Lower lobe of right lung (tissue), 2 donors: ENCODE results near the gene TAF7L. TPM values are rescaled to one million over a fixed set of nuclear protein-coding genes. Genes with fewer than 3 reads are reported as not detected.

Experiments used
- ATAC-seq, 2 donors: fragments of 200-7000 bp; cut with Tn5 transposase; one replicate each; pipeline ENCODE4 v1.9.1; 2020 to 2022; ENCODE audit warnings: mild to moderate bottlenecking in 2 of 2, moderate library complexity in 2 of 2
- DNase-seq: peaks from one replicate; pipeline ENCODE4 v3.0.0-alpha.2; 2020
- H3K27ac ChIP-seq: fragments of 200-600 bp; one replicate; pipeline ENCODE4 v1.8.0; 2022
- H3K27me3 ChIP-seq: fragments of 200-600 bp; one replicate; pipeline ENCODE4 v1.8.0; 2022; ENCODE audit warnings: low read depth
- H3K36me3 ChIP-seq: fragments of 200-600 bp; one replicate; pipeline ENCODE4 v1.8.0; 2022; ENCODE audit warnings: mild to moderate bottlenecking
- H3K4me1 ChIP-seq: fragments of 200-600 bp; one replicate; pipeline ENCODE4 v1.8.0; 2022
- H3K4me3 ChIP-seq: fragments of 200-600 bp; one replicate; pipeline ENCODE4 v1.8.0; 2022; ENCODE audit warnings: mild to moderate bottlenecking
- H3K9me3 ChIP-seq: fragments of 200-600 bp; one replicate; pipeline ENCODE4 v1.8.0; 2022
- CTCF ChIP-seq: fragments of 200-600 bp; IDR thresholded peaks from one replicate; pipeline ENCODE4 v1.8.0; 2022; ENCODE audit warnings: antibody characterized with exemption, mild to moderate bottlenecking
- intact Hi-C: fragments of 100-400 bp; cut with DNase I; formaldehyde crosslinking; loops from one replicate; pipeline ENCODE4 v1.11.0; 2022
- total RNA-seq: library from RNA; stranded (reverse); fragmentation: NEBNext Ultra II Directional; extraction: Animal tissue kit (Norgen Biotek cat#: 25700); gene quantifications from one replicate; pipeline ENCODE4 v1.2.1, GENCODE V29; 2021
- donor health status: DM: no; HTN: yes; CAD: no; lungs with severe emphysema.

The TAF7L gene
- total RNA-seq, 1 donor from 2014 or later = not detected

- DNase-seq (no peak), ATAC-seq (no peak)
- Histone ChIP-seq H3K36me3 (no peaks in the 10 kb centered on the region), H3K27ac (no peak overlapping the region), H3K4me1 (no peaks in the 10 kb centered on the region), H3K9me3 (no peaks in the 10 kb centered on the region), H3K27me3 (no peaks in the 10 kb centered on the region), H3K4me3 (no peak overlapping the region)
- TF ChIP-seq CTCF = no peak
- intact Hi-C loops = no loop called here
Measured at GRCh38 chrX:101232316-101232715, 58.8 kb downstream of the TAF7L start.

- Histone ChIP-seq H3K4me1 (no peaks in the 10 kb centered on the region), H3K9me3 (no peaks in the 10 kb centered on the region), H3K27ac (no peak overlapping the region), H3K27me3 (no peaks in the 10 kb centered on the region), H3K4me3 (no peak overlapping the region), H3K36me3 (no peaks in the 10 kb centered on the region)
- intact Hi-C loops = no loop called here
- DNase-seq (no peak), ATAC-seq (no peak)
- no peak for TF ChIP-seq CTCF
Measured at GRCh38 chrX:101231080-101231479, 60.1 kb downstream of the TAF7L start.

DNA sequence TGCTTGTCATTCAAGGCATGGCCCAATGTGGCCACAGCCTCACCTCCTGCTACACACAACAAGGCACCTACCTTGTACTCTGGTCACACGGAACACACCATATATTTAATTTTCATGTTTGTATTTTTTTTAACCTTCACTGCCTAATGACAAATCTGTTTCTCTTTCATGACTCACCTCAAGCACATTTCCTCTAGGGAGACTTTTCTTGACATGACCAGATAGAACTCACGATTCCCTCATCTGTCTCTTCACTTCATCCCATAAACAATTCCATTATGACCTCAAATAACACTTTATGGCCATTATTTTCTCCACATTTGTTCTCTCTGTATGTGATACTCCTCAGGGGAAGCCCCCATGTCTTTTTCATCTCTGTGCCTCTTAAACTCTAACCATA, 60.5 kb downstream of the TAF7L start:
- intact Hi-C loops = no loop called here
- H3K4me1 ChIP-seq = no peaks in the 10 kb centered on the region
- no peak overlapping the region for H3K27ac ChIP-seq
- TF ChIP-seq CTCF = no peak
- H3K27me3 ChIP-seq = no peaks in the 10 kb centered on the region
- H3K4me3 ChIP-seq = no peak overlapping the region
- ATAC-seq (no peak), DNase-seq (no peak)
- H3K9me3 ChIP-seq = no peaks in the 10 kb centered on the region
- no peaks in the 10 kb centered on the region for H3K36me3 ChIP-seq

- Histone ChIP-seq H3K36me3 (no peaks in the 10 kb centered on the region), H3K27me3 (no peaks in the 10 kb centered on the region), H3K4me3 (no peak overlapping the region), H3K4me1 (no peaks in the 10 kb centered on the region), H3K9me3 (no peaks in the 10 kb centered on the region), H3K27ac (no peak overlapping the region)
- no peak for TF ChIP-seq CTCF
- DNase-seq = no peak
- intact Hi-C loops = no loop called here
- no peak for ATAC-seq
Measured at GRCh38 chrX:101229170-101229569, 62.0 kb downstream of the TAF7L start.

DNA sequence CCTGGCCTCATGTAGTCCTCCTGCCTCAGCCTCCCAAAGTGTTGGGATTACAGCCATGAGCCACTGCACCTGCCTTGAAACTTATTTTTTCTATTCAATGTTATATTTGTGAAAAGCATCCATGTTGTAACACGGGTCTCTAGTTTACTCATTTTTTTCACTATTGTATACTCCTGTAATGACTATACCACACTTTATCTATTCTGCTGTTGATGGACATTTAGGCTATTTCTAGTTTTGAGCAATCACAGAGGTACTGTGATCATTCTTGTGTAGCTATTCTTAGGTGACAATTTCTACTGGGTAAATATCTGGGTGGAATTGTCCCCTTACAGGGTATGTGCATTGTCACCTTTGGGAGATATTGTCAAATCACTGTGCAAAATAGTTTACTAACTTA, 67.9 kb downstream of the TAF7L start:
- no peak for TF ChIP-seq CTCF
- DNase-seq (no peak), ATAC-seq (no peak)
- no peak overlapping the region for H3K4me3 ChIP-seq
- no peaks in the 10 kb centered on the region for H3K9me3 ChIP-seq
- no peaks in the 10 kb centered on the region for H3K4me1 ChIP-seq
- H3K27ac ChIP-seq = no peak overlapping the region
- H3K36me3 ChIP-seq = no peaks in the 10 kb centered on the region
- intact Hi-C loops = no loop called here
- no peaks in the 10 kb centered on the region for H3K27me3 ChIP-seq
